ENCODE data around the gene SLC7A6.

Gene SLC7A6

DNA sequence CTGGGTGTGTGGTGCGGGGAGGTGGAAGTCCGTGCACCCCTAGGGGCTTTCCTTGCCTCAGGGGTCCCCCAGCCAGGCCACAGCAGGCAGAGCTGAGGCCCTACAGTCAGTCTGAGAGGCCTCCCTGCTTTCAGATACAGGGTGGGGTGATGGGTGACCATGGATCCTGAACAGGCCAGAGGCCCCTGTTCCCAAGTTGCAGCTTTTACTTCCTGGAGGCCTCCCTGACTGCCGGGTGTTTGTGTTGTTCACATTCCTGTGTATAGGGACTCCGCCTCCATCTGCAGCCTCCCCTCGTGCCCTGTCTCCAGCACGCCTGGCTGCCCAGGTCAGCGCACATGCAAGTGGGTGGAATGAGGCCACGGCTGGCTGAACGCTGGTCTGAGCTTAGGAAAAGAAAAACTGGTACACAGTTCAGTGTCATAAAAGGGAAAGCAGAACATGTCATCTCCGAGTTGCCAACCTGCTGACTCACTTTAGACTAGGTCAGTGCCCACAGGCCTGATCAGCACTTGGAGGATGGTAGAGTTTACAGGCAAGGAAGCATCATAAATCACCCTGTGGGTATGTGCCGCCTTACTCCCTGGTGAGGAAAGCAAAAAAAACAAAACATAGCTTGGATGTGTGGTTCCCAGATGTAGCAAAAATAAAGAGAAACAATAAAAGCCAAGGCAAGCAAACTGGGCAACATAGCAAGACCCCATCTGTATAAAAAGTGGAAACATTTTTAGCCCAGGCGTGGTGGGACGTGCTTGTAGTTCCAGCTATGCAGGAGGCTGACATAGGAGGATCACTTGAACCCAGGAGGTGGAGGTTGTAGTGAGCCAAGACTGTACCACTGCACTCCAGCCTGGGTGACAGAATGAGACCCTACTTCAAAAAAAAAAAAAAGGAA lies 6.2 kb upstream of the SLC7A6 start:
- no peak for DNase-seq

DNA sequence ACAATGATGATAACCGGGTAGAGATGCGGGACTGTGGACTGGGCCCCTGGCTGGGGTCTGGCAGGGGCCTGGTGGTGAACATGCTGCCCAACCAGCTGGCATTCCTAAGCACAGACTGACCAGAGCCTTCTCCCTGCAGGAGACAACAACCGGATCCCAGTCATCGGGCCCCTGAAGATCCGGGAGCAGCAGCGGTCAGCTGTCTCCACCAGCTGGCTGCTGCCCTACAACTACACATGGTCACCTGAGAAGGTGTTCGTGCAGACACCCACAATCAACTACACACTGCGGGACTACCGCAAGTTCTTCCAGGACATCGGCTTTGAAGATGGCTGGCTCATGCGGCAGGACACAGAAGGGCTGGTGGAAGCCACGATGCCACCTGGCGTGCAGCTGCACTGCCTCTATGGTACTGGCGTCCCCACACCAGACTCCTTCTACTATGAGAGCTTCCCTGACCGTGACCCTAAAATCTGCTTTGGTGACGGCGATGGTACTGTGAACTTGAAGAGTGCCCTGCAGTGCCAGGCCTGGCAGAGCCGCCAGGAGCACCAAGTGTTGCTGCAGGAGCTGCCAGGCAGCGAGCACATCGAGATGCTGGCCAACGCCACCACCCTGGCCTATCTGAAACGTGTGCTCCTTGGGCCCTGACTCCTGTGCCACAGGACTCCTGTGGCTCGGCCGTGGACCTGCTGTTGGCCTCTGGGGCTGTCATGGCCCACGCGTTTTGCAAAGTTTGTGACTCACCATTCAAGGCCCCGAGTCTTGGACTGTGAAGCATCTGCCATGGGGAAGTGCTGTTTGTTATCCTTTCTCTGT lies 5.1 kb upstream of the SLC7A6 start:
- DNase-seq: no peak

DNA sequence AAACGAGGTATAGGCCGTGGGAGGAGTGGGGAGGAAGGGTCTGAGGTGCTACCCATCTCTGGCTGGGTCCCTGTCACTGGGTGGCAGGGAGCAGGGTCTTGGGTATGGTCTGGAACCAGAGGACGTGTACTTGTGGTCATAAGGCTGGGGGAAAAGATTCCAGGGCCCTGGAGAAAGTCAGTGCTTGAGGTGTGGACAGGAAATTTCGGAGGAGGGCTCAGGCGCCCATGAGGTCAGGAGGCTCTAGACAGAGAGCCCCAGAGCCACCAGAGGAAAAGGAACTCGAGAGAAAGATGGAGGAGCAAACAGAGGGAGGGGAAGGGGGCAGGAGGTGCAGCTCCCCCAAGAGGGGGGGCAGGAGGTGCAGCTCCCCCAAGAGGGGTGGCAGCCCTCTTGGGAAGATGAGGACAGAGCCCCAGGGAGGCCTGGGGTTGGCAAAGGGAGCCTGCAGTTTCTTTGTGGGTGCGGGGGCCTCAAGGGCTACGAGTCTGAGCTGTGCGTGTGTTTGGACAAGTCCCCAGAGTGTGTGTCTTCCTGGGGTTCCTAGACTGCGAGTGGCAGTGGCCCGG lies 683 bp upstream of the SLC7A6 start:
- DNase-seq: no peak

DNA sequence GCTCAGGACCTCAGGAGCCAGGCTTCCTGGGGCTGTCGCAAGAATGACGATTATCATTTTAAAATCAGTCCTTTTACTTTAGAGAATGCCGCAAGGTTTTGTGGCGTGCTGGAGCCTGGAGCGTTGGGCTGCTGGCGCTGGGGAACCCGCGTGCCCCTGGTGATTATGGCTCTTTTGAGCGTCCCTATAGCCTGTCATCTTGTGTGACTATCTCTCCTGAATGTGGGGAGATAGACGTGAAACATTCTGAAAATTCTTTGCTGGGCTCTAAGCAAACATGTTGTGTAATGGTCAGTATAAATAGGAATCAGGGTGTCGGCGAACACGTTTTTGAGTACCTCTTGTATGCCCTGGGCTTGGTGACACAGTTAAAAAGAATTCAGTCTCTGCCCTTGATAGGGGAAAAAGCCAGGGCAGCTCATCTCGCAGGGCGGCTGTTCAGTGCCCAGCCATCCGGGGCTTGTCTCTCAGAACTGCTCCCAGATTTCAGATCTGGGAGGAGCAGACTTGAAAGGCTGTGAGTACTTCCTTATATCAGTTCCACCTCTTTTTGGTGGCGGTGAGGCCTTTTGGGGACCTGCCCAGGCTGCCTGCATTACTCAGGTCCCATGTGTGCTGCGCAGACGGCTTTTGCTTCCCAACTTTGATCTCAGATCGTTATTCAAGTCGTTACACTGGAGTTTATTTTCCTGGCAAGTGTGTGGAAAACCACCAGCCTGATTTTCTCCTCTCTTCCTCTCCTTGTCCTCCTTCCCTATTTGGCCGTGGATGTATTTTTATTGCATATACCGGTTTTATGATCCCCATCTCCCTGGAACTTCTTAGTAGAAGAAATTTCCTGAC lies 973 bp downstream of the SLC7A6 start:
- no peak for DNase-seq

DNA sequence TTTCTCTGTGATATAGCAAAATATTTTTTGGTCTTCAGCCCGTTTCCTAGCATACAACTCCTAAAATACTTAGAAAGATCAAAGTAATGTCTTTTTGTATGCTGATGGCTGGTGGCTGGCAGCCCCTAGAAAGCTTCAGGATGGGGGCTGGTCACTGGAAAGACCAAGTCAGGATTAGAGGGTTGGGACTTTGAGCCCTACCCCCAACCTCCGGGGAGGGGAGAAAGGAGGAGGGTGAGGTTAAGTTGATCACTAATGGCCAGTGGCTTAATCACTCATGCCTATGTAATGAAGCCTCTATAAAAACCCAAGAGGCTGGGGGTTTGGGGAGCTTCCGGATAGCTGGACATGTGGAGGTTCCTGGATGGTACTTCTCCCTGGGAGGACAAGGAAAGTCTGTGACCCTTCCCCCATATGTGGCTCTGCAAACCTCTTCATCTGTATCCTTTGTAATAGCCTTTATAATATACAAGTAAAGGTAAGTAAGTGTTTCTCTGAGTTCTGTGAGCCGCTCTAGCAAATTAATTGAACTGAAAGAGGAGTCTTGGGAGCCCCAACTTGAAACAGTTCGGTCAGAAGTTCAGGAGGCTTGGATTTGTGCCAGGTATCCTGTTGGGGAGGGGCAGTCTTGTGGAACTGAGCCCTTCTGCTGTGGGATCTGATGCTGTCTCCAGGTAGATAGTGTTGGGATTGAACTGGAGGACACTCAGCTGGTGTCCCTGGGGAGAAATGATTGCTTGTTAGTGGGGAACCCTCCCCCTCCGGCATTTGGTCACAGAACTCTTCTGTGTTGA lies 3.5 kb downstream of the SLC7A6 start:
- DNase-seq: no peak

- DNase-seq: no peak
Measured at GRCh38 chr16:68269793-68270192, 5.5 kb downstream of the SLC7A6 start.

DNA sequence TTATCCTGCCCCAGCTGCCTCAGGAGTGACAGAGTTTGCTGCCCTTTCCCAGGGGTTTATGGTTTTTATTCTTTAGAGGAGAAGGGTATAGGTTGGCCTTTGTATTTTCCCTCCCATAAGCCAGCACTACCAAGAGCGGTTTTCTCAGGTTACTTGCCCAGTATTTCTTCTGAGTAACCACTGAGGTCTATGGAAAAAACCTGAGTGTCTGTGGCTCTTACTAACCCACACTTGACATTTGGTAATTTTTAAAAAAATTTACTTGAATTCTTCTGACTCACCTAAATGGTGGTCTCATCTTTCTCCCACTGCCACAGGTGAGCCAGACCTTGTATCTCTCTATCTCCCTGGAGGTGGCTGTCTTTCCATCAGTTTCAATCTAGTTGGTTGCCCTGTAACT lies 6.0 kb downstream of the SLC7A6 start:
- no peak for DNase-seq

GRCh38 chr16:68272507-68273209 lies 8.3 kb downstream of the SLC7A6 start:
- DNase-seq: no peak

DNA sequence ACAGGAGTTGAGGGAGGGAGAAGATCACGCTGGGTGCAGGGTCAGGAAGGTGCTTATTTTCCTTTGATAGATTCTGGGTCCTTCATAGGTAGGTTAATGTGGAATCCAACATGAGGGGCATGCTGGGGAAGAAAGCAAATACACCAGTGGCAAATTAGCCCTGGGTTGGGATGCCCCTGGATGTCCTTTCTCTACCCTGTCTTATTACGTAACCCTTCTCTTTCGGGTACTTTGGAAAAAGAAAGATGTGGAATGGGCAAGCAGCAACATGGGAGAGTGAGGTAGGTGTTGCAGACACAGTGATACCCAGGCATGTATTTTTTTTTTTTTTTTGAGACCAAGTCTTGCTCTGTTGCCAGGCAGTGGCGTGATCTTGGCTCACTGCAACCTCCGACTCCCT lies 9.1 kb downstream of the SLC7A6 start:
- no peak for DNase-seq

GRCh38 chr16:68273896-68274295 lies 9.6 kb downstream of the SLC7A6 start:
- DNase-seq: no peak

DNA sequence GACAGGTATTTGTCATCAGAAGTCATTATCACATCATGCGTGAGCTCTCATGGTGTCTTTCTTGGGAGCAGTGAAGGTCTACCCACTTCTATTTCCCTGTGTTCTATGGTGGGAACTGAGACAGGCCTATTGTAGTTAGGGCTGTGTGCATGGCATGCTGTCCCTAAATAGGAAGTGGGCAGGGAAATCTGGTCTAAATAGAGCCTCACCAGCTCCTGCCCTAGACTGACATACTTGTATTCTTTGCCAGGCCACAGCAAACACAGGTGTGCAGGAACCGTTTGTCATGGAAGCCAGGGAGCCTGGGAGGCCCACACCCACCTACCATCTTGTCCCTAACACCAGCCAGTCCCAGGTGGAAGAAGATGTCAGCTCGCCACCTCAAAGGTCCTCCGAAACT lies 10.1 kb downstream of the SLC7A6 start:
- DNase-seq: no peak

- no peak for DNase-seq
Measured at GRCh38 chr16:68275611-68276191, 11.4 kb downstream of the SLC7A6 start.

- no peak for DNase-seq
Measured at GRCh38 chr16:68276223-68276622, 11.9 kb downstream of the SLC7A6 start.

- DNase-seq: no peak
Measured at GRCh38 chr16:68279726-68280558, 15.6 kb downstream of the SLC7A6 start.

- no peak for DNase-seq
Measured at GRCh38 chr16:68281368-68282063, 17.2 kb downstream of the SLC7A6 start.

DNA sequence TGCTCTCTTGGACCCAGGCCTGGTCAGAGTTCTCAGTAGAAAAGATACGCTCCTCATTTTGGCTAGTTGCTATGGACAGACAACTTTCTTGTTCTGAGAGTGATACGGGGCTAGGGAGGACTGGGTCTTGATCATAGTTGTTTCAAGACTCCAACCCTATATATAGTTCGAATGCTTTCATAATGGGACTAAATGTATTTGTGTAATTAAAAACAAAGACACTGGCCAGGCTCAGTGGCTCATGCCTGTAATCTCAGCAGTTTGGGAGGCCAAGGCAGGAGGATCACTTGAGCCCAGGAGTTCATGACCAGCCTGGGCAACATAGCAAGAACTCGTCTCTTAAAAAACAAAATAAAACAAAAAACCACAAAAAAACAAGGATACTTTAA lies 17.7 kb downstream of the SLC7A6 start:
- no peak for DNase-seq

DNA sequence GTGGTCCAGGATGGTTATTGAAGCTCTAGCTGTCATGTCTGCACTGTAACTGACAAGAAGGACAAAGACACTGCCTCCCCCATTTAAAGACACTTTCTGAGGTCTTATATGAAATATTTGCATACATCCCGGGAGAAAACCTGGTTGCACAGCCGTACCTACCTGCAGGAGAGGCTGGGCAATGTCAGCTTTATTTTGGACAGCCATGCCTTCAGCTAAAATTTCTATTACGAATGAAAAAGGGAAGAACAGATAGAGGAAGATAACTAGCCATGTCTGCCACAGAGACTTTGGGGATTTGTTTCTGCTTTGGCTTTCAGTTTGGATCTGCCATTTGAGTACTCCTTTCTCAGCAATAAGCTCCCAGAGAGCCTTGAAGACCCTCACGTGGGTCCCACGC lies 19.0 kb downstream of the SLC7A6 start:
- DNase-seq: no peak

- no peak for DNase-seq
Measured at GRCh38 chr16:68283801-68284598, 19.7 kb downstream of the SLC7A6 start.
